ENCODE results near the gene IGHMBP2.

GRCh38 chr11:68880851-68881250 is 22.8 kb upstream of the IGHMBP2 start:
- no peak for TF ChIP-seq POLR2A (IDR thresholded peaks at IDR 0.05; ENCODE audit: extremely low read depth, insufficient read length)
- TF ChIP-seq MAX (IDR thresholded peaks at IDR 0.05; ENCODE audit: low read depth, low read length), result no peak

Data from NB4 (cell line).